Heart right ventricle (tissue), 16 donors: ENCODE data around the gene LYRM2. TPM values are rescaled to one million over a fixed set of nuclear protein-coding genes. Genes with fewer than 3 reads are reported as not detected.

Source experiments
- ATAC-seq, 8 donors: fragments of 200-7000 bp; cut with Tn5 transposase; one replicate each; pipeline ENCODE4 v1.9.1; 2020; ENCODE audit warnings: mild to moderate bottlenecking in 8 of 8, moderate library complexity in 8 of 8, moderate number of reproducible peaks in 1 of 8
- DNase-seq, 2 donors: peaks; one replicate each; pipeline ENCODE4 v3.0.0-alpha.2; 2020
- H3K27ac ChIP-seq, 10 donors: fragments of 200-600 bp; sonication (generic) in 2 of 10; one replicate each; pipeline versions ENCODE4 v1.5.0 to v1.8.0; 2020 to 2022; ENCODE audit warnings: mild to moderate bottlenecking in 3 of 10
- H3K27me3 ChIP-seq, 7 donors: fragments of 200-600 bp; one replicate each; pipeline ENCODE4 v1.8.0; 2021 to 2022; ENCODE audit warnings: mild to moderate bottlenecking in 2 of 7
- H3K36me3 ChIP-seq, 9 donors: fragments of 200-600 bp; sonication (generic) in 1 of 9; one replicate each; pipeline versions ENCODE4 v1.5.0 to v1.8.0; 2020 to 2022; ENCODE audit warnings: mild to moderate bottlenecking in 2 of 9
- H3K4me1 ChIP-seq, 9 donors: fragments of 200-600 bp; sonication (generic) in 1 of 9; one replicate each; pipeline versions ENCODE4 v1.5.0 to v1.8.0; 2020 to 2022; ENCODE audit warnings: mild to moderate bottlenecking in 4 of 9
- H3K4me3 ChIP-seq, 10 donors: fragments of 200-600 bp; sonication (generic) in 2 of 10; one replicate each; pipeline versions ENCODE4 v1.5.0 to v1.8.0; 2020 to 2022; ENCODE audit warnings: mild to moderate bottlenecking in 7 of 10, moderate library complexity in 2 of 10
- H3K9me3 ChIP-seq, 11 donors: fragments of 200-600 bp in 10 of 11; sonication (generic) in 2 of 11; one replicate each; pipeline versions ENCODE4 v1.5.0 to v1.8.0; 2013 to 2022; ENCODE audit warnings: mild to moderate bottlenecking in 2 of 11, control low read depth in 1 of 11, moderate library complexity in 1 of 11
- WGBS, 2 donors: extraction: QIAGEN DNeasy Blood & Tissue Kit; methylation state at CpG; one replicate each; pipeline ENCODE4 v1.1.7; 2013; ENCODE audit warnings: inconsistent platforms in 1 of 2; 5-methylcytosine and 5-hydroxymethylcytosine counted together
- intact Hi-C, 10 donors: fragments of 100-400 bp; cut with DNase I; formaldehyde crosslinking; loops; one replicate each; pipeline versions ENCODE4 v1.11.1 to v1.14.2; 2022
- polyA plus RNA-seq, 2 donors: library from polyadenylated mRNA; stranded (reverse); fragments of 200-250 nt; gene quantifications; one replicate each; pipeline ENCODE4 v1.2.3, GENCODE V29; 2013
- total RNA-seq, 10 donors: library from RNA; stranded (reverse); fragmentation: NEBNext Ultra II Directional in 3 of 10; extraction: Animal tissue kit (Norgen Biotek cat#: 25700) in 3 of 10; gene quantifications; one replicate each; pipeline versions ENCODE4 v1.2.1 to v1.2.4, GENCODE V29; 2021 to 2023
- TF ChIP-seq, protein P1 (sequence below), 9 donors: fragments of 200-600 bp; sonication (generic) in 2 of 9; IDR thresholded peaks; one replicate each; pipeline versions ENCODE4 v1.5.0 to v1.8.0; 2021 to 2022; ENCODE audit warnings: antibody characterized with exemption in 9 of 9, mild to moderate bottlenecking in 5 of 9, moderate library complexity in 1 of 9
- donor health status: Arrhythmogenic right ventricular cardiomyopathy.
- donor health status: ischemic (EF 13 %, LVEDD 7.1; RV severe dilation, severe dysfunction).
- donor health status: healthy with polysubstance abuse.
- donor health status: DM: no; HTN: yes; CAD: no.
- donor health status: DM: no; HTN: no; CAD: no.
- donor health status: ischemic (EF 25% LVEDD 6.9; RV normal size, moderate dysfunction).
- donor health status: ischemic (EF 25% LVEDD 5.7; RV mildly dilated, moderate dysfunction).
- donor health status: healthy.
- donor health status: DM: yes; HTN: yes; CAD: no.
- donor health status: Ischemic cardiomyopathy.
- donor health status: ischemic (EF 35%, LVEDD 5.7; RV mildly dilated, moderate dysfunction).
- donor health status: nonischemic (EF 11% LVEDD 7.7; RV severe dilation, severe dysfunction).
- donor health status: DM: yes; HTN: yes; CAD: no.
- donor health status: PGD.
- donor health status: ischemic (EF 29% LVEDD 5.4; RV normal size, mild dysfunction).
- donor health status: nonischemic (EF 23%, LVEDD 6.1; RV moderate dilation, normal function).

The LYRM2 gene
- total and polyA plus RNA-seq, 12 donors: 10.9 to 58.2 (median 46.8) TPM

DNA sequence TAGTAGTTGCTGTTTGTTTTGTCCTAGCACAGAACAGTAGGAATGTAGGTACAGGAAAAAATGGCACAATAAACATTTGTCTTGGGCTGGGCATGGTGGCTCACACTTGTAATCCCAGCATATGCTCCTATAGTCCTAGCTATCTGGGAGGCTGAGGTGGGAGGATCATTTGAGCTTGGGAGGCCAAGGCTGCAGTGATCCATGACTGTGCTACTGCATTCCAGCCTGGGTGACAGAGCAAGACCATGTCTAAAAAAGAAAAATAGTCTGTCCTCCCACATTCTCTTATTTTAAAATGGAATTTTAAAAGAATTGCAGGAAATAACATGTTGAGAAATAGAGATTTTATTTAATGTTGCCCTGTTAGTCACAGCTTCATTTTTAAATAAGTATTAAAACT is 117.8 kb downstream of the LYRM2 start:
- Histone ChIP-seq H3K27me3 (no peaks in the 10 kb centered on the region), H3K27ac (no peak overlapping the region), H3K36me3 (no peaks in the 10 kb centered on the region), H3K9me3 (no peaks in the 10 kb centered on the region), H3K4me1 (peaks cover 0 to 10% (median 0%) of the 10 kb centered on the region in 9 donors), H3K4me3 (no peak overlapping the region)
- ATAC-seq (no peak), DNase-seq (no peak)
- intact Hi-C loops: no loop called here
- TF ChIP-seq, protein P1, sequence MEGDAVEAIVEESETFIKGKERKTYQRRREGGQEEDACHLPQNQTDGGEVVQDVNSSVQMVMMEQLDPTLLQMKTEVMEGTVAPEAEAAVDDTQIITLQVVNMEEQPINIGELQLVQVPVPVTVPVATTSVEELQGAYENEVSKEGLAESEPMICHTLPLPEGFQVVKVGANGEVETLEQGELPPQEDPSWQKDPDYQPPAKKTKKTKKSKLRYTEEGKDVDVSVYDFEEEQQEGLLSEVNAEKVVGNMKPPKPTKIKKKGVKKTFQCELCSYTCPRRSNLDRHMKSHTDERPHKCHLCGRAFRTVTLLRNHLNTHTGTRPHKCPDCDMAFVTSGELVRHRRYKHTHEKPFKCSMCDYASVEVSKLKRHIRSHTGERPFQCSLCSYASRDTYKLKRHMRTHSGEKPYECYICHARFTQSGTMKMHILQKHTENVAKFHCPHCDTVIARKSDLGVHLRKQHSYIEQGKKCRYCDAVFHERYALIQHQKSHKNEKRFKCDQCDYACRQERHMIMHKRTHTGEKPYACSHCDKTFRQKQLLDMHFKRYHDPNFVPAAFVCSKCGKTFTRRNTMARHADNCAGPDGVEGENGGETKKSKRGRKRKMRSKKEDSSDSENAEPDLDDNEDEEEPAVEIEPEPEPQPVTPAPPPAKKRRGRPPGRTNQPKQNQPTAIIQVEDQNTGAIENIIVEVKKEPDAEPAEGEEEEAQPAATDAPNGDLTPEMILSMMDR (IDR thresholded peaks at IDR 0.05): no peak

DNA sequence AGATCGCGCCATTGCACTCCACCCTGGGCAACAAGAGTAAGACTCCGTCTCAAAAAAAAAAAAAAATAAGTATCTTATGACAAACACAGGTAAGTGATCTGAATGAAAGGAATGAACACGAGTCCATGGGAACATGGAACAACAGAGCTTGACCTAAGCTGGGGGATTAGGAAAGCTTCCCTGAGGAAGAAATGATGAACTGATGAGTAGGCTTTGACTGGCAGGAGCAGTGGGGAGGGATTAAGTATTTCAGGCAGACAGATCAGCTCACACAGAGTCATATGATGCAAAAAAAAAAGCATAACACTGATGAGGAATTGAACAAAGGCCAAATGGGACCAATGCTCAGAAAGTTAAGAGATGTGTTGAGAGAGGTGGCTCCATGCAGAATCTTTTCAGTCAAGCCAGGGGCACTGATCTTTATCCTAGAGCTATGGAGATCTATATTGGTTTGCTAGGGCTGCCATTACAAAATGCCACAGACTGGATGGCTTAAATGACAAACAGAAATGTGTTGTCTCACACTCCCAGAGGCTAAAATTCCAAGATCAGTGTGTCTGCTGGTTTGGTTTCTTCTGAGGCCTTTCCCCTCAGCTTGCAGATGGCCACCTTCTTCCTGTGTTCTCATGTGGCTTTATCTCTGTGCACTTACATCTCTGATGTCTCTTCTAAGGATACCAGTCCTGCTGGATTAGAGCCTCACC is 120.0 kb downstream of the LYRM2 start:
- DNase-seq: no peak
- WGBS, 2 donors: 98 to 99% methylated on average over 4 of the region's 4 CpGs
- no peaks in the 10 kb centered on the region for H3K9me3 ChIP-seq
- TF ChIP-seq, protein P1 (IDR thresholded peaks at IDR 0.05): no peak
- intact Hi-C loops: no loop called here
- no peaks in the 10 kb centered on the region for H3K36me3 ChIP-seq
- H3K27me3 ChIP-seq: no peaks in the 10 kb centered on the region
- no peak overlapping the region for H3K4me3 ChIP-seq
- H3K27ac ChIP-seq: no peak overlapping the region
- no peak for ATAC-seq
- H3K4me1 ChIP-seq: peaks cover 0 to 2% (median 0%) of the 10 kb centered on the region in 9 donors

Other genes with a start within 250 kb of the LYRM2 start
- 100 to 1,000 TPM in 9 of 10 donors, 10 to 100 TPM in 1; 93.1 to 130 (median 120) TPM for gene RRAGD, start 226.5 kb downstream of the LYRM2 start, total RNA-seq
- 10 to 100 TPM; 18.1 to 24.8 TPM for gene RRAGD, start 226.5 kb downstream of the LYRM2 start, polyA plus RNA-seq
- gene ANKRD6, start 205.6 kb downstream of the LYRM2 start, total RNA-seq: 10 to 100 TPM in 5 of 10 donors, 1 to 10 TPM in 5; 6.3 to 18.2 (median 10.4) TPM
- 1 to 10 TPM; 2.0 to 7.5 TPM for gene ANKRD6, start 205.6 kb downstream of the LYRM2 start, polyA plus RNA-seq
- gene MDN1, start 181.0 kb upstream of the LYRM2 start, total RNA-seq: 10 to 100 TPM; 17.5 to 32.0 (median 27.5) TPM
- 10 to 100 TPM in 1 of 2 donors, 1 to 10 TPM in 1; 8.6 to 41.2 TPM for gene MDN1, start 181.0 kb upstream of the LYRM2 start, polyA plus RNA-seq
- 10 to 100 TPM in 9 of 10 donors, 1 to 10 TPM in 1; 9.8 to 15.9 (median 12.4) TPM for gene CASP8AP2, start 191.1 kb upstream of the LYRM2 start, total RNA-seq
- 1 to 10 TPM; 2.2 to 9.9 TPM for gene CASP8AP2, start 191.1 kb upstream of the LYRM2 start, polyA plus RNA-seq